GM19397 (cell line): ENCODE data around the gene SLC66A2.

Experiments used
- ATAC-seq: cut with Tn5 transposase; IDR thresholded peaks from one replicate; pipeline ENCODE4 v1.9.1; 2021; ENCODE audit warnings: mild to moderate bottlenecking, moderate library complexity; ENCODE audit not compliant: unreplicated experiment

Gene SLC66A2

DNA sequence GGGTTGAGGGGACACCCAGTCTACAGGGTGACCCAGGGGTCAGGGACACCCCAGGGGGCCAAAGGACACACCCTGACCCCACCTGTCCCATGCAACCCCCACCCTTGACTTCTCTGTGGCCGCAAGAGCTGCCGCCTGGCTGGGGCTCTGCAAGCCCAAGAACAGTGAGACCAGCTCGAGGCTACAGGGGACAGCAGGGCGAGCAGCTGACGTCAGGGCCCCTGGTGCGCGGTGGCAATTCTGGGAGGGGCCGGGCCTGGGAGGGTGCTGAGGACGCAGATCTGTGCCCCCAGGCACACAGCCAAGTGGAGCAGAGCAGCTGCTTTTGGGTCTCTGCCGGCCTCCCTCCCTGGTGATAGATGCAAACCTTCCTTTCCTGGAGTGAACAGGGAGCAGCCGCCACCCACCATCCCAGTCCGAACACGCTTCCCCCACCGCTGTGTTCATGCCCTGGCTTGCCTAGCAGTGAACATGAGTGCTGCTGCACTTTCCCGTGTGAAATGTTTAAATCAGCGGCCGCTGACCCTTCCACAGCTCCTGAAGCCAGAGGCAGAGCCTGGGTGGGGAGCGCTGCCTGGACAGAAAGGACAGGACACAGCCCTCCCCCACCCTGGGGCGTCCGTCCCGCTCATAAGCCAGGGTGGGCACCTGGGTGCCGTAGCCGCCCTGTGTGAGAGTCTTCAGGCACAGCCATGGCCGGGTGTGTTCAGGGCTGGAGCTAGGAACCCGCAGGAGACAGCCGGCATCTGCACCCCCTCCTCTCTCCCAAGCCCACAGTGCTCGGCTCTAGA is 46.9 kb downstream of the SLC66A2 start:
- ATAC-seq: no peak

DNA sequence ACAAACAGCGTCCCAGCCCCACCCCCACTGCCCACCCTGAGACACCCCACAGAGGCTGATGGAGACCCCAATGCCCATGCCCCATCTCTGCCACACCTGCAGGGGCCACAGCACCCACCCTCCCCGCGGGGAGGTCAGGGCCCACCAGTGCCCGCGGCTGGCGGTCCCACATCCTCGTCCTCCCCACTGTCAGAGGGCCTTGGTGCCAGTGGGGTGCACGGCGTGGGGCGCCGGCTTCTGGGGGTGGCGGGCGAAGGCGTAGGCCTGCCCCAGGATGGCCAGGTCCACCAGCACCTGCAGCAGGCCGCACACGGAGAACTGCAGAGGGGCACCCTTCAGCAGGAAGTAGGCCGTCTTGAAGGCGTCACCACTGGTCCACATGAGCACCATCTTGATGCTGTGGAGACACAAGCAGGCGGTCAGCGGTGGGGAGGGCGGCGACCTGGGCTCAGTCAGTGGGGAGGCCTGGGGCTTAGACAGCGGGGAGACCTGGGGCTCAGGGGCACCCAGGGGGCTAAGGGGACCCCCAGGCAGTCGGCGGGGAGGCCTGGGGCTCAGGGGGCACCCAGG is 47.6 kb downstream of the SLC66A2 start:
- ATAC-seq: no peak

DNA sequence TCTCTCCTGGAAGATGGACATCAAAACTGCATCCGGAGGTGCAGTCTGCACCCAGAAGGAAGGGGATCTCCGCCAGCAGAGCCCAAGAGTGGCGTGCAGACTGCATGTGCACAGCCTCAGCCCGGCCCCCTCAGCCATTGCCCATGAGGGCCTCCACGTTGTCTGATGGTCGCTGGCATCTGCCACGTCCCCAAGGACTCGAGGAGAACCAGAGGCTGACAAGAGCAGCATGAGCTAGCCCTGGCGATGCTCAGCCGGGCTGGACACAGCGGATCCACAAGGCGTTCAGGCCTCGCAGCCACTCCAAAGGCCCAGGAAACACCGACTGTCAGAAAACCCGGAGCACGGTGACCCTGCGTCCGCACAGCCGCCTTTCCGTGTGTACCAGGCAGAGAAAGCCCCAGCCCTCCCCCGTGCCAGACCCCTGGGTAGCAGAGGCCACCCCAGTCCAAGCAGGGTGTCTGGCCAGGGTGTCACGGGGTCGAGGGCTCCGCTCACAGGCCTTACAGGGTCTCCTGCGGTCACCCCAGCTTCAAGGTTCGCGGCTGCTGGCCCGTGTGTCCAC is 48.3 kb downstream of the SLC66A2 start:
- no peak for ATAC-seq

DNA sequence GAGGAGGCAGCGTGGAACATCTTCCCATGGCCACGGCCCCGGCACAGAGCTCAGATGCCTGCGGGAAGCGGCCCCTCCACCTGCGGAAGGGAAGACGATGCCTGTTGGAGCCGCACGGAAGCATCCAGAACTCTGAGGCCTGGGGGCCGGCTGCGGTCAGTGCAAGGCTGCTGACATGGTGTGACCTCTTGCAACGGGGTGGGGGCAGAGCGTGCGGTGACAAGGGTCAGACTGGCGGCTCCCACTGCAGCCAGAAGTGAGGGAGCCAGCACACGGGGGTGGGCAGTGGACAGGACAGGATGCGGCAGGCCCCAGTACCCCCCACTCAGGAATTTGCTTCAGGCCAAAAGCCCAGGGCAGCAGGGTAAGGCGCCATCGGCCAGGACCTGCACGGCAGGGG is 48.8 kb downstream of the SLC66A2 start:
- ATAC-seq: no peak

DNA sequence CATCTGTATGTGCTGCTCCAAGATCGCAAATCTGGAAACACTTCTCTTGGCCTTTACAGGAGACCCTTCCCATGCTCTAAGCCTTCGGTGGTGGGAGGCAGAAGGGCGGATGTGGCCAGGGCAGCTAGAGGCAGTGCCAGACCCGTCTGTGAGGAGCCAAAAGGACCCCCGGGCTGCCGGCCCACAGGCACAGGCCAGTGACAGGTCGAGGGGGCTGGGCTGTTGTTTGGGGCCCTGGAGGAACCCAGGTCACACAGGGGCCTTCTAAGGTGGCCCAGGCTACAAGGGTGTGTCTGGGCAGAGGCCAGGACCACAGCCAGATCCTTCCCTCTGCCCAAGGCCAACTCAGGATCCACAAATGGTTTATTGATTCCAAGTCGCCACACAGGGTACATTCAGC is 49.4 kb downstream of the SLC66A2 start:
- no peak for ATAC-seq

DNA sequence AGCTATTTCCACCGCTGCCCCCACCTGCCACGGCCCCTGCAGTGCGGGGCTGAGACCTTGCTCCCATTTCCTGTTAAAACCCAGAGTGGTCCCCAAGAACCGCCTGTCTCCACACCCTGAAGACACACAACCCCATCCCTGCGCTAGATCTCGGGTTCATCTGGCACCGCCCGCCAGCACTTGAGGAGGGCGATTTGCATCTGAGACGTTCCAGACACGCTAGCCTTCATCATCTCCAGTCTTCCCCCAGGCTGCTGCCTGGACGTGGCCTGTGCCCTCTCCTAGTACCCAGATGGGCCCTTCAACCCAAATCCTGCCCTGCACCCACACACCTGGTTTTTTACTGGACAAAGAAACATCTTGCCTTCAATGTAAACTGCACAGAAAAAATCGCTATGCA is 49.8 kb downstream of the SLC66A2 start:
- no peak for ATAC-seq

DNA sequence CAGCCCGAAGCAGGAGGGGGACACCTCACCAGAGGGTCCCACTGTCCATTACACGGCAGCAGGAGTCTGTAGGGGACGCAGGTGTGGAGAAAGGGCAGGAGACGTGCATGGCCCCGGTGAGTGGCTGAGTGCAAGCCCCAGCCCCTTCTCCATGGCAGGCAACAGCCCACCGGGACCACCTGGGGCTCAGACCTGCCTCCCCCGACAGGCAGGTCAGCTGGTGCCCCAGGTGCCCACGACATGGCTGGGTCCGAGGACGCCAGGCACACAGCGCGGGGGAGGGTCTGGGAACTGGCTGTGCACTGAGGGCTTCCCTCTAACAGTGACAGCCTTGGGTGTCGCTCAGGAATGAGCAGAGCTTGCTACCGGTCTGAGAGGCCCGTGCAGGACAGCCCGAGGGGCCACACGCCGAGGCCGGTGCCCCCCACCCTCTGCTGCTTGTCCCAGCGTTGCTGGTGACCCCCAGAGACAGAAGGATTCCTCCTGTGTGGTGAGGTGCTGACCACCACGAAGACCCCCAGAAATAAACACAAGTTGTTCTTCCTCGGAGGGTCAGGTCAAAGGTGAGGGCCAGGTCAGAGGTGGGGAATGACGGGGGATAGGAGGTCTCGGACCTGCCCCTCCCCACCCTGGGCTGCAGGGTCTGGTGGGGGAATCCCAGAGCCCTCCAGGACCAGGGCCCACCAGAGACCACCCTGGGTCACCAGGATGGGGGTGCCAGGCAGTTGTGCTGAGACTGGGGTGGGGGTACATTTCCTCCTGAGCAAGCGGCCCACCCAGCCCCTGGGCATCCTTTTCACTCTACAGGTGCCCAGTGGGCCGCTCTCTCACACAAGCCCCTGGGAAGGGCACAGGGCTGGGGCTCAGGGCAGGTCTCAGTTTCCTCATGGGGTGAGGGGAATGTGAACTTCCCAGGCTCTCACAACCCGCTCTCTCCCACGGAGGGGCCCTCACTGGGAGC is 50.6 kb downstream of the SLC66A2 start:
- no peak for ATAC-seq

DNA sequence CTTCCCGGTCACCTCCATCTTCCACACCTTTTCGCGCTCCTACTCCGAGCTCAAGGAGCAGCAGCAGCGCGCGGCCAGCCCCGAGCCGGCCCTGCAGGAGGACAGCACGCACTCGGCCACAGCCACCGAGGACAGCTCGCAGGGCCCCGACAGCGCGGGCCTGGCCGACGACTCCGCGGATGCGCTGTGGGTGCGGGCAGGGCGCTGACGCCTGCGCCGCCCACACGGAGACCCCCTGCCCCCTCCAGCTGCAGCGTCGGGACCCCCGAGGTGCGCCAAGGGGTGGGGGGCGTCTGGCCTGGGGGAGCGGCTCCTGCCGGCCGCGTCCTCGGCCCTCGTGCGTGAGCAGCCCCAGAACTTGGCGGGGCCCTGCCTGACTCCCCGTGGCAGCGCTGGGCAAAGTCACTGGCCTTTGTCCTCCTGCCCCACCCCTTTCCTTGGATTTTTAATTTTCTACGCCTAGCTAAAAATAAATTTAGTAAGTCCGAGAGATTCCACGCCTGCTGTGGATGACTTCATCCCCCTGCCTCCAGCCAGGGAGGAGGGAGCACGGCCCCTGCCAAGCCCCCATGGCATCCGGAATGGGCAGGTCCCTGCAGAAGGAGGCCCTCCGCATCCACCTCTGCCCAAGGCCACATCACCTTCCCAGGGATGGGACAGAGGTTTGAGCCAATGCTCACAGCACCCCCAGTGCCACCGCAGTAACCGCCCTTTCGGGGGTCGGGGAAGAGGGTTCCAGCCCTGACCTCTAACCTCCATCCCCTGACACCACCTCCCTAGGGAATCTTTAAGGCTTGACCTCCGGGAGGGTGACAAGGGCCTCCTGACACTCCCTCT is 51.6 kb downstream of the SLC66A2 start:
- no peak for ATAC-seq

DNA sequence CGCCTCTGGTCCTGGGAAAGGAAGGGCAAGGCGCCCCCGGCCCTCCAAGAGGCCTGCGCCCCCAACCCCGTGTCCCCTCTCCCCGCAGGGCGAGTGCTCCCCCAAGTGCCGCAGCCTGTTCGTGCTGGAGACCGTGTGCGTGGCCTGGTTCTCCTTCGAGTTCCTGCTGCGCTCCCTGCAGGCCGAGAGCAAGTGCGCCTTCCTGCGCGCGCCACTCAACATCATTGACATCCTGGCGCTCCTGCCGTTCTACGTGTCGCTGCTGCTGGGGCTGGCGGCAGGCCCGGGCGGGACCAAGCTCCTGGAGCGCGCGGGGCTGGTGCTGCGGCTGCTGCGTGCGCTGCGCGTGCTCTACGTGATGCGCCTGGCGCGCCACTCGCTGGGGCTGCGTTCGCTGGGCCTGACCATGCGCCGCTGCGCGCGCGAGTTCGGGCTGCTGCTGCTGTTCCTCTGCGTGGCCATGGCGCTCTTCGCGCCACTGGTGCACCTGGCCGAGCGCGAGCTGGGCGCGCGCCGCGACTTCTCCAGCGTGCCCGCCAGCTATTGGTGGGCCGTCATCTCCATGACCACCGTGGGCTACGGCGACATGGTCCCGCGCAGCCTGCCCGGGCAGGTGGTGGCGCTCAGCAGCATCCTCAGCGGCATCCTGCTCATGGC is 52.4 kb downstream of the SLC66A2 start:
- ATAC-seq: no peak

DNA sequence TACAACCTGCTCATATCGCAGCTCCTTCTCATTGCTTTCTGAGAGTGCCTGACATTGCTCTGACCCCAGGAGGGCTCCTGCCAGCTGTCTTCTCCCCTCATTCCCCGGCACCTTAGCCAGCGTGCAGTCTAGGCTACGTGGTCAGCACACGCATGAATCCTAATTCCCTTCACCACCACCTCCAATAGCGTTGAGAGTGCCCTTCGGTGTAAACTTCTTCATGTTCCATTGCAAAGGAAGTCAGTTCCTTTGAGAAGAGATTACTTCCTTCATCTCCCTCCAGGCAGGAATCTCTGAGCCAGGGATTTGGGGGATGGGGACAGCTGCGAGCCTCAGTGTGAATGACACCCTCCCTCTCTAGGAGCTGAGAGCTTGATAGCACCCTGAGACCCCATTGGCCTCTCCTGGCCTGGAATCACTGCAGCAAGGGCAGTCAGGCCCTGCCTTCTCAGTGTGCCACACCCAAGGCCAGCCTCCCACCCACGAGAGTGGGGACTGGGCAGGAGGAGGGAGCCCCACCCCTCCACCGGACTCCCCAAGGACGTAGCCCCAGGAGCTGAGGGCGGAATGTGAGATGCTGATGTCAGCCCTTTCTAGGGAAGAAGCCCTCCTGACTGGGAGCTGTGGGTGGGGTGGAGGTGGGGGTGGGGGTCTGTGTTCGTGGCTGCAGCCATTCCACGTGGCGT is 53.4 kb downstream of the SLC66A2 start:
- no peak for ATAC-seq

DNA sequence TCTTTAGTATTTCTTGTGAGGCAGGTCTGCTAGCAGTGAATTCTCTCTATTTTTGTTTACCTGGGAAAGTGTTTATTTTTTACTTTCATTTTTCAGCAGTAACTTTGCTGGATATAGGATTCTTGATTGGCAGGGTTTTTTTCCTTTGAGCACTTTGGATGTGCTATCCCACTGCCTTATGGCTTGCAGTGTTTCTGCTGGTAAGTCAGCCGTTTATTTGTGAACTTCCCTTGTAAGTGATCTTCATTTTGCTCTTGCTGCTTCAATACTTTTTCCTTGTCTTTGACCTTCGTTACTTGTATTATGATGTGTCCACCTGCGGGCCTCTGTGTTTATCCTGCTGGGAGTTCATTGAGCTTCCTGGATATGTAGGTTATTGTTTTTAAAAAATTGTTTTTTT is 54.7 kb downstream of the SLC66A2 start:
- ATAC-seq: no peak

DNA sequence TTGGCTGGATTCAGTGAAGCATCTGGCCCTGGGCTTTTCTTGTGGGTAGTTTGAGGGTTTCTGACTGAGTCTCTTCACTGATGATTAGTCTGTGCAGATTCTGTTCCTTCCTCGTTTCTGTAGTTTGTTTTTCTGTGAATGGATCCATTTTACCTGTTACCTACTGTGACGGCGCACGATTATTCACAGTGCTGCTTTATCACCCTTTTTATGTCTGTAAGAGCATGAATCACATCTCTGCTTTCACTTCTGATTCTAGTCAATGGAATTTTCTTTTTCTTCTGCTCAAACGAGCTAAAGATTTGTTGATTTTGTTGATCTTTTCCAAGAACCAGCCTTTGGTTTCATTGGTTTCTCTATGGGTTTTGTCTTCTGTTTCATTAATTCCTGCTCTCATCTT is 60.8 kb downstream of the SLC66A2 start:
- ATAC-seq: no peak

DNA sequence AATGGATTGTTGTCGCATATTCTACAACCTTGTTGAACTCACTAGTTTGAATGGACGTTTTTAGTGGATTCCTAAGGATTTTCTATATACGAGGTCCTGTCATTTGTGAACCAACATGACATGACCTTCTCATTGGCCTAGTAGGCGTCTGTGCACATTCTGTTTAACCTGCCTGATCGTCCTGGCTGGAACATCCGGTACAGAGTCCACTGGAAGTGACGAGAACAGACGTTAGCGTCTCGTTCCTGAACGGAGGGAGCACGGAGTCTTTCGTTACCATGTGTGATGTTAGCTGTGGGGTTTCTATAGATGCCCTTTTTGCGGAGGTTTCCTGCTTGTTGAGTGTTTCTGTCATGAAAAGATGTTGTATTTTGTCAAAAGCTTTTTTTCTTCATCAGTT is 61.9 kb downstream of the SLC66A2 start:
- no peak for ATAC-seq

DNA sequence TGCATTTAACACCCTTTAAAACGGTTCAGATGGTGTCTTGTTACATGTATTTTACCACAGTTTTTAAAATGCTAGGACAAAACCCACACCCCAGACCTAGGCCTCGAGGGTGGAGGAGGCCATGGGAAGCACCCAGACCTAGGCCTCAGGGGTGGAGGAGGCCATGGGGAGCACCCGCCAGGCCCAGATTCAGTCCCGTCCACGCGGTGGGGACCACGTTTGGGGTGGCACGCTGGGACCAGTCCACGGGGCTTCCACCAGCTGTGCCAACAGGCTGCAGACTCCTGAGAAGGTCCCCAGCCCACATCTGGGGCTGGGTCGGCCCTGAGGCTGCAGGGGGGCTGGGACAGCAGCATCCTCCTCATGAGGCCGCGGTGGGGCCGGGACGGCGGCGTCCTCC is 63.4 kb downstream of the SLC66A2 start:
- ATAC-seq: no peak

DNA sequence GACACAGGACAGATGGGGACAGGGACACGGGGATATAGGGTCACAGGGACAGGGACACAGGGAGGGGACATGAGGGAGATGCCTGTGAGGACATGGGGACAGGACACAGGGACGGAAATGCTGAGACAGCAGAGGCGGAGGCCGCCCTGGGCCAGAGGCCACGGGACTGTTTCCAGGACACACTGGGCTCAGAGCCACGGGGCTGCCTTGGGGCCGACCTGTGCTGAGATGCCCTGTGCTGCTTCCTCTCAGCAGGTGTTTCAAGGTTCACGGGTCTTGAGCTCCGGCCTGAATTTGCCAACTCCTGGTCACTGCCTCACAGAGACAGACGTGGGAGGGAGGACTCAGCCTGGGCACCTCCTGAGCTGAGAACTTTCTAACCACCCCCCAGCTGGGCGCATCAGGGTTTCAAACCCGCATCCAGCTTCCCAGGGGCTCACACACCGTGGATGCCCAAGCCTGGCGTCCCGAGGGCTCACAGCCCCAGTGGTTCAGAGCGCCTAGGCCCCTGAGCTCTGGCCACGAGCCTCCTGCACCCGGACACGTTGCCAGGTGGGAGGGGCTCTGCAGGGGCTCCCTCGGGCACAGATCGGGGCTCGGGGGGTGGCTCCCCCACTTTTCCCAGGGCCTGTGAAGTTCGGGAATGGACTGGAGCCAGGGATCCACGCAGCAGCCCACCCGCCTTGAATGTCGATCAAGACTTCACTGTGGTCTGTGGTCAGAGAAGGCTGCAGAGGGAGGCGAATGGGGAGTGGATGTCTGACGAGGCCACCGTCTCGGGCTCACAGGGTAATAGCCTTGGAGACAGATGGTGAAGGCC is 64.1 kb downstream of the SLC66A2 start:
- no peak for ATAC-seq

DNA sequence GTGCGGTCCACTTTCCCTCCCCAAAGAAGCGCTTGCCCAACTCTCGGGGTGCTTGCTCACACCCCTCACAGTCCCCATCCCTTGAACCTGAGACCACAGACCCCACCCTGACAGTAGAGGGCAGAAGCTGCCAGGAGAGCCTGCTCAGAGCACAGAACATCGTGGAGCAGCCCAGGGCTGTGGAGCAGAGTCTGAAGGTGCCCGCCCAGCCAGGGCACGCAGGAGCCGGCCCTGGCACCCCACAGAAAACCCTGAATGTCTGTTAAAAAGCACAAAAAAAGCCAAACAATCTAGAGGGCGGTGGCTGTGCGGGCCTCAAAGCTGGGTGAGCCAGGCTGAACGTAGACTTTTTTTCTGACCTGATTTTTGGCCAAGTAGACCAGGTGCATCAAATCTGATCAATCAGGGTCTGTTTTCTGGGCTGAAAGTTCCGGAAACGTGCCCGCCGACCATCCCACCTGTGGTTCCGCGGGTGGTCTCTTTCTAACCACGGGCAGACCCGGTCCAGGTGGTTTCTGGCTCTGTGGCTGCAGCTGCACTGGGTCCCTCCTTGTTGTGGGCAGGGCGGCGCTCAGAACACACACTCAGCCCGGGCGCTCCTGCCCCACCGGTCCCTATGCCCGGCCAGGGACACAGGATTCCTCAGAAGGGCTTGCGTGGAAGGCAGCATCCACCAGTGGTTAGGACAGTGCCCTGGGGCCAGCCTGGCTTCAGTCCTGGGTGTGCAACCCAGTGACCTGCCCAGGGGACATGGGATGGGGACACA is 66.3 kb downstream of the SLC66A2 start:
- ATAC-seq: no peak

DNA sequence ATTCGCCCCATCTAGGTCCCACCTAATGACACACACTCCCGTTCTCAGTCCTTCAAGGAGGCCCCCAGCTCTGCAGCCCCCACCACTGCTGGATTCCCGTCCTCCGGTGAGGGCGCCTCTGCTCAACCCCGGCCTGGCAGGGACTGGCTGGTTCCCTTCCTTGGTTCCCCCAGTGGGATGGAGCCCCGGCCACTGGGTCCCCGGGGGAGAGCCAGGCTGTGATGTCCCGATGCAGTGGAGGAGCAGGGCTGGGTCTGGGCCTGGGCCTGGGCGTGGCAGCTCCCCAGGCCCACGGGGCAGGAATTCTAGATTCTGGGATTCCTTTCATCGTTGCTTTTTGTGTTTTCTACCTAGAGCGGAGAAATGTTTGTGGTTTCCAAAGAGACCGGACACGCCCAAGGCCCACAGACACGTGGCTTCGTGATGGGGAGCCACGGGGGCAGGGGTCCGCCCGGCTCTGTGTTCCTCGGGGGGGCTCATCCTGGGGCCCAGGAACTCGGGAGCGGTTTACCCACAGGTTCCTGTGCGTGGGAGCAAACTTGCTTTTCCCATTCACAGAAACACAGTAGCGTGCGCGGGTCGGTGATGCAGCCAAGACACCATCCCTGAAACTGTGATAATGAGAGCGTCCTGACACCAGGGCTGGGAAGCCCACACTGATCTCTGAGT is 67.0 kb downstream of the SLC66A2 start:
- ATAC-seq: no peak
